Hepatocyte (in vitro differentiated cells): Measurements from ENCODE around the gene IFT122.

Experiments used
- CTCF ChIP-seq: fragments of 200-600 bp; sonication (generic); IDR thresholded peaks from 2 replicates; pipeline ENCODE4 v1.5.1; 2016; ENCODE audit warnings: antibody characterized with exemption, mild to moderate bottlenecking; ENCODE audit not compliant: poor library complexity
- EZH2 ChIP-seq: fragments of 200-600 bp; sonication (generic); IDR thresholded peaks from 2 replicates; pipeline ENCODE4 v1.6.1; 2016; ENCODE audit warnings: antibody characterized with exemption, mild to moderate bottlenecking, borderline replicate concordance

GRCh38 chr3:129535075-129535474, 95.1 kb downstream of the IFT122 start:
- TF ChIP-seq CTCF (no peak), EZH2 (no peak)
